Keratinocyte (primary cell): Measurements from ENCODE around the gene PLTP. TPM values are rescaled to one million over a fixed set of nuclear protein-coding genes. Genes with fewer than 3 reads are reported as not detected.

Experiments
- DNase-seq: peaks from one replicate; pipeline ENCODE4 v3.0.0-alpha.2; 2011; ENCODE audit warnings: low read depth, missing footprints, low spot score
- FAIRE-seq: peaks from 2 replicates; lab custom pipeline; 2011; peaks lifted over from hg19 to GRCh38; lab: Jason Lieb, UNC
- H2AFZ ChIP-seq: 2 replicates; pipeline ENCODE4 v1.6.0; 2012; ENCODE audit warnings: low read length, control low read depth, inconsistent platforms; ENCODE audit not compliant: control insufficient read depth
- H3K27ac ChIP-seq: 2 replicates; pipeline ENCODE4 v1.5.1; 2011; ENCODE audit warnings: low read length; ENCODE audit not compliant: control insufficient read depth, insufficient read depth
- H3K27me3 ChIP-seq: 3 replicates; pipeline ENCODE4 v1.6.0; 2011; ENCODE audit warnings: low read length; ENCODE audit not compliant: control insufficient read depth, insufficient read depth; ENCODE audit errors: extremely low read depth
- H3K36me3 ChIP-seq, 2 experiments: 2 replicates in 1 of 2; 3 replicates in 1 of 2; pipeline ENCODE4 v1.5.1; 2011; ENCODE audit warnings: low read length in 2 of 2, mild to moderate bottlenecking in 1 of 2; ENCODE audit not compliant: control insufficient read depth in 2 of 2, insufficient read depth in 2 of 2; ENCODE audit errors: extremely low read depth in 1 of 2
- H3K4me1 ChIP-seq: 3 replicates; pipeline ENCODE4 v1.5.1; 2011; ENCODE audit warnings: low read length; ENCODE audit not compliant: control insufficient read depth, insufficient read depth; ENCODE audit errors: extremely low read depth
- H3K4me2 ChIP-seq: 3 replicates; pipeline ENCODE4 v1.6.0; 2011; ENCODE audit warnings: low read depth, low read length; ENCODE audit not compliant: control insufficient read depth, insufficient read depth; ENCODE audit errors: extremely low read depth
- H3K4me3 ChIP-seq, 3 experiments: fragments of 200-600 bp in 1 of 3; sonication (generic) in 1 of 3; 2 replicates in 2 of 3; 3 replicates in 1 of 3; pipeline ENCODE4 v1.5.1; 2011 to 2016; ENCODE audit warnings: low read length in 3 of 3, mild to moderate bottlenecking in 3 of 3, control low read depth in 2 of 3, inconsistent platforms in 1 of 3, low read depth in 1 of 3, mixed read lengths in 1 of 3, mixed run types in 1 of 3, moderate library complexity in 1 of 3; ENCODE audit not compliant: control insufficient read depth in 2 of 3, insufficient read depth in 2 of 3; ENCODE audit errors: extremely low read depth in 1 of 3
- H3K79me2 ChIP-seq: 2 replicates; pipeline ENCODE4 v1.6.0; 2012; ENCODE audit warnings: low read length; ENCODE audit not compliant: control insufficient read depth, insufficient read depth
- H3K9ac ChIP-seq: 3 replicates; pipeline ENCODE4 v1.6.0; 2011; ENCODE audit warnings: low read length; ENCODE audit not compliant: control insufficient read depth, insufficient read depth; ENCODE audit errors: extremely low read depth
- H3K9me1 ChIP-seq: 3 replicates; pipeline ENCODE4 v1.6.0; 2011; ENCODE audit warnings: low read length; ENCODE audit not compliant: control insufficient read depth, insufficient read depth; ENCODE audit errors: extremely low read depth
- H3K9me3 ChIP-seq: 2 replicates; pipeline ENCODE4 v1.5.1; 2012; ENCODE audit warnings: low read depth, low read length; ENCODE audit not compliant: control insufficient read depth
- H4K20me1 ChIP-seq: 3 replicates; pipeline ENCODE4 v1.6.0; 2011; ENCODE audit warnings: low read length; ENCODE audit not compliant: control insufficient read depth, insufficient read depth; ENCODE audit errors: extremely low read depth
- EZH2 ChIP-seq: IDR thresholded peaks from one replicate; pipeline ENCODE4 v1.6.1; 2012; ENCODE audit warnings: inconsistent platforms, mild to moderate bottlenecking, low read length, moderate library complexity
- dilution Hi-C: fragments of 300-500 bp; cut with MboI; formaldehyde crosslinking; loops from one replicate; pipeline ENCODE4 v1.7.0; 2020; ENCODE audit warnings: low sequenced_read_pairs; ENCODE audit not compliant: extremely low pct_ligation_motif_present
- polyA plus RNA-seq, 5 experiments: library from polyadenylated mRNA; depleted of rRNA in 3 of 5; stranded (reverse) in 3 of 5; stranded (forward) in 1 of 5; unstranded in 1 of 5; fragments of >200 nt; gene quantifications; 1 replicate in 1 of 5; 2 replicates in 3 of 5; 3 replicates in 1 of 5; pipeline versions ENCODE4 v1.2.1 to v1.2.3, GENCODE V29; 2011 to 2012; ENCODE audit warnings: missing spikeins in 2 of 5, low read depth in 1 of 5, low replicate concordance in 1 of 5
- TF ChIP-seq, protein P1 (sequence below), 3 experiments: IDR thresholded peaks in 1 of 3; conservative IDR thresholded peaks in 1 of 3; optimal IDR thresholded peaks in 1 of 3; 2 replicates in 2 of 3; 3 replicates in 1 of 3; pipeline versions ENCODE3 to v1.5.1; 2011; ENCODE audit warnings: low read length in 3 of 3, mild to moderate bottlenecking in 3 of 3, moderate library complexity in 2 of 3, control low read depth in 1 of 3, inconsistent platforms in 1 of 3; ENCODE audit not compliant: insufficient read depth in 2 of 3; ENCODE audit errors: extremely low read depth in 1 of 3

Gene PLTP
- polyA plus RNA-seq, 1 donor (not counting 4 experiments of a cell fraction or from before 2014, with no cell fraction given) = 26.3 TPM

GRCh38 chr20:45953672-45954071, 41.7 kb upstream of the PLTP start:
- TF ChIP-seq, protein P1, sequence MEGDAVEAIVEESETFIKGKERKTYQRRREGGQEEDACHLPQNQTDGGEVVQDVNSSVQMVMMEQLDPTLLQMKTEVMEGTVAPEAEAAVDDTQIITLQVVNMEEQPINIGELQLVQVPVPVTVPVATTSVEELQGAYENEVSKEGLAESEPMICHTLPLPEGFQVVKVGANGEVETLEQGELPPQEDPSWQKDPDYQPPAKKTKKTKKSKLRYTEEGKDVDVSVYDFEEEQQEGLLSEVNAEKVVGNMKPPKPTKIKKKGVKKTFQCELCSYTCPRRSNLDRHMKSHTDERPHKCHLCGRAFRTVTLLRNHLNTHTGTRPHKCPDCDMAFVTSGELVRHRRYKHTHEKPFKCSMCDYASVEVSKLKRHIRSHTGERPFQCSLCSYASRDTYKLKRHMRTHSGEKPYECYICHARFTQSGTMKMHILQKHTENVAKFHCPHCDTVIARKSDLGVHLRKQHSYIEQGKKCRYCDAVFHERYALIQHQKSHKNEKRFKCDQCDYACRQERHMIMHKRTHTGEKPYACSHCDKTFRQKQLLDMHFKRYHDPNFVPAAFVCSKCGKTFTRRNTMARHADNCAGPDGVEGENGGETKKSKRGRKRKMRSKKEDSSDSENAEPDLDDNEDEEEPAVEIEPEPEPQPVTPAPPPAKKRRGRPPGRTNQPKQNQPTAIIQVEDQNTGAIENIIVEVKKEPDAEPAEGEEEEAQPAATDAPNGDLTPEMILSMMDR (optimal IDR thresholded peaks at IDR 0.05 in 1 of 3, IDR thresholded peaks at IDR 0.05 in 1 of 3, conservative IDR thresholded peaks at IDR 0.05 in 1 of 3; ENCODE audit: extremely low read depth in 1 of 3, insufficient read depth in 2 of 3, low read length in 3 of 3) = no peak
- TF ChIP-seq EZH2 = no peak
- no peak for DNase-seq
- no peaks in the 10 kb centered on the region for H3K27me3 ChIP-seq
- no peaks in the 10 kb centered on the region for H3K9me3 ChIP-seq
- H4K20me1 ChIP-seq = no peaks in the 10 kb centered on the region
- FAIRE-seq = no peak
- H3K27ac ChIP-seq = no peak overlapping the region
- H3K4me2 ChIP-seq = no peak overlapping the region
- H3K9ac ChIP-seq = no peak overlapping the region
- H3K4me3 ChIP-seq = no peak overlapping the region
- no peaks in the 10 kb centered on the region for H3K4me1 ChIP-seq
- no peaks in the 10 kb centered on the region for H3K9me1 ChIP-seq
- no peak overlapping the region for H2AFZ ChIP-seq
- H3K79me2 ChIP-seq = no peaks in the 10 kb centered on the region
- peaks cover 35 to 61% of the 10 kb centered on the region in 2 experiments for H3K36me3 ChIP-seq
- dilution Hi-C loops = no loop called here

GRCh38 chr20:45952861-45953260, 40.9 kb upstream of the PLTP start:
- dilution Hi-C loops = no loop called here
- H3K36me3 ChIP-seq = peaks cover 36 to 63% of the 10 kb centered on the region in 2 experiments
- H3K9ac ChIP-seq = no peak overlapping the region
- no peak overlapping the region for H3K4me2 ChIP-seq
- FAIRE-seq = no peak
- H4K20me1 ChIP-seq = no peaks in the 10 kb centered on the region
- no peak overlapping the region for H3K27ac ChIP-seq
- no peaks in the 10 kb centered on the region for H3K4me1 ChIP-seq
- no peak overlapping the region for H2AFZ ChIP-seq
- no peaks in the 10 kb centered on the region for H3K27me3 ChIP-seq
- no peaks in the 10 kb centered on the region for H3K9me1 ChIP-seq
- TF ChIP-seq, protein P1 (optimal IDR thresholded peaks at IDR 0.05 in 1 of 3, IDR thresholded peaks at IDR 0.05 in 1 of 3, conservative IDR thresholded peaks at IDR 0.05 in 1 of 3; ENCODE audit: extremely low read depth in 1 of 3, insufficient read depth in 2 of 3, low read length in 3 of 3) = no peak
- TF ChIP-seq EZH2 = no peak
- DNase-seq = no peak
- H3K4me3 ChIP-seq = no peak overlapping the region
- H3K9me3 ChIP-seq = no peaks in the 10 kb centered on the region
- no peaks in the 10 kb centered on the region for H3K79me2 ChIP-seq
